Activated CD8-positive, alpha-beta T cell treated with anti-CD3 and anti-CD28 coated beads for 36 hours (primary cell): ENCODE data around the gene GJB1. TPM values are rescaled to one million over a fixed set of nuclear protein-coding genes. Genes with fewer than 3 reads are reported as not detected.
"Not testable (repeated sequence)": the region's sequence is repeated elsewhere in the genome, so short reads cannot be mapped to it uniquely, and the experiment has no call there.

ENCODE experiments used
- ATAC-seq: fragments of 200-7000 bp; cut with Tn5 transposase; one replicate; pipeline ENCODE4 v1.10.0; 2021; ENCODE audit warnings: mild to moderate bottlenecking, moderate library complexity
- CTCF ChIA-PET: fragments of 350-600 bp; sonication (Branson Sonifier 250); formaldehyde crosslinking; loops from one replicate; lab custom pipeline; 2021; ENCODE audit warnings: antibody characterized with exemption; lab: Charles Lee
- POLR2A ChIA-PET: fragments of 350-600 bp; sonication (Branson Sonifier 250); formaldehyde crosslinking; loops from one replicate; lab custom pipeline; 2021; ENCODE audit warnings: antibody characterized with exemption; lab: Charles Lee
- DNase-seq: peaks from one replicate; pipeline ENCODE4 v3.0.0-alpha.2; 2020
- H3K27ac Mint-ChIP-seq: one replicate; pipeline ENCODE4 v1.8.0; 2021; ENCODE audit warnings: mild to moderate bottlenecking, mixed read lengths
- H3K27me3 Mint-ChIP-seq: one replicate; pipeline ENCODE4 v1.8.0; 2021; ENCODE audit warnings: mixed read lengths
- H3K36me3 Mint-ChIP-seq: one replicate; pipeline ENCODE4 v1.8.0; 2021; ENCODE audit warnings: low read depth, mixed read lengths
- H3K4me1 Mint-ChIP-seq: one replicate; pipeline ENCODE4 v1.8.0; 2021; ENCODE audit warnings: low read depth, mixed read lengths
- H3K4me3 Mint-ChIP-seq: one replicate; pipeline ENCODE4 v1.8.0; 2021; ENCODE audit warnings: mild to moderate bottlenecking, moderate library complexity, mixed read lengths
- H3K9me3 Mint-ChIP-seq: one replicate; pipeline ENCODE4 v1.8.0; 2021; ENCODE audit warnings: mixed read lengths
- CTCF ChIP-seq: fragments of 200-600 bp; IDR thresholded peaks from one replicate; pipeline ENCODE4 v1.8.0; 2022; ENCODE audit warnings: antibody characterized with exemption, mild to moderate bottlenecking
- intact Hi-C: fragments of 100-400 bp; cut with micrococcal nuclease; formaldehyde crosslinking; loops from one replicate; pipeline ENCODE4 v1.10.0; 2022
- total RNA-seq, 2 experiments: library from RNA; stranded (reverse); gene quantifications; one replicate each; pipeline ENCODE4 v1.2.3, GENCODE V29; 2021

GJB1 gene
- total RNA-seq, 2 experiments from 2014 or later: not detected

- intact Hi-C loops: loop anchor here (10.0 kb wide), 2 partner anchors 61 to 151 kb away; partner anchors contain the start of gene CXorf65
- ATAC-seq: no peak
- POLR2A ChIA-PET: interaction anchor here (0.7 to 1.5 kb wide), 4 partner anchors 27 to 111 kb away, joined by 3 to 4 read pairs (median 3); partner anchors contain the start of gene NONO
- no peak for DNase-seq
- H3K9me3 Mint-ChIP-seq: no peaks in the 10 kb centered on the region
- peaks cover under 1% of the 10 kb centered on the region for H3K36me3 Mint-ChIP-seq
- no peaks in the 10 kb centered on the region for H3K27me3 Mint-ChIP-seq
- H3K4me1 Mint-ChIP-seq: peaks cover 29% of the 10 kb centered on the region
- CTCF ChIA-PET: no interaction called here
- H3K4me3 Mint-ChIP-seq: peak overlapping the region; percentile 89
- TF ChIP-seq CTCF: no peak
- peak overlapping the region; percentile 91 for H3K27ac Mint-ChIP-seq
These were observed 33.0 kb downstream of the GJB1 start for GRCh38 chrX:71256051-71256450.

- Mint-ChIP-seq H3K27ac (no peak overlapping the region), H3K4me3 (no peak overlapping the region), H3K36me3 (no peaks in the 10 kb centered on the region), H3K9me3 (no peaks in the 10 kb centered on the region), H3K4me1 (peaks cover 21% of the 10 kb centered on the region), H3K27me3 (no peaks in the 10 kb centered on the region)
- ChIA-PET CTCF (interaction anchor here (1.5 kb wide), 1 partner anchor 27 kb away, joined by 3 read pairs; the partner anchor contains the start of gene NONO), POLR2A (interaction anchor here (1.0 kb wide), 1 partner anchor 26 kb away, joined by 3 read pairs; the partner anchor contains the start of gene NONO)
- DNase-seq (no peak), ATAC-seq (no peak)
- intact Hi-C loops: loop anchor here (10.0 kb wide), 2 partner anchors 62 to 152 kb away; partner anchors contain the start of gene CXorf65
- TF ChIP-seq CTCF: no peak
These were observed 33.8 kb downstream of the GJB1 start for GRCh38 chrX:71256856-71257255.

GRCh38 chrX:71268624-71269023 is 45.6 kb downstream of the GJB1 start:
- H3K9me3 Mint-ChIP-seq, DNase-seq, H3K4me1 Mint-ChIP-seq, H3K27ac Mint-ChIP-seq, H3K36me3 Mint-ChIP-seq, H3K27me3 Mint-ChIP-seq, CTCF ChIA-PET, intact Hi-C loops, POLR2A ChIA-PET, ATAC-seq, H3K4me3 Mint-ChIP-seq: not testable (repeated sequence)

- Mint-ChIP-seq H3K36me3 (no peaks in the 10 kb centered on the region), H3K4me1 (no peaks in the 10 kb centered on the region), H3K9me3 (no peaks in the 10 kb centered on the region), H3K4me3 (no peak overlapping the region), H3K27ac (no peak overlapping the region), H3K27me3 (no peaks in the 10 kb centered on the region)
- no peak for DNase-seq
- intact Hi-C loops: no loop called here
- ChIA-PET POLR2A (no interaction called here), CTCF (no interaction called here)
- no peak for TF ChIP-seq CTCF
- ATAC-seq: no peak
These were observed 46.9 kb downstream of the GJB1 start for GRCh38 chrX:71269801-71270395.

GRCh38 chrX:71272313-71272712 is 49.3 kb downstream of the GJB1 start:
- POLR2A ChIA-PET, H3K9me3 Mint-ChIP-seq, ATAC-seq, CTCF ChIA-PET, H3K4me1 Mint-ChIP-seq, H3K4me3 Mint-ChIP-seq, H3K27ac Mint-ChIP-seq, intact Hi-C loops, DNase-seq, H3K27me3 Mint-ChIP-seq, H3K36me3 Mint-ChIP-seq: not testable (repeated sequence)

Other genes with a start within 250 kb of the GJB1 start
- 10 to 100 TPM; 33.5 to 34.6 TPM for gene SNX12, start 154.9 kb upstream of the GJB1 start, total RNA-seq
- gene FOXO4, start 127.4 kb upstream of the GJB1 start, total RNA-seq: 1 to 10 TPM; 6.0 to 8.7 TPM
- gene CXorf65, start 116.5 kb upstream of the GJB1 start, total RNA-seq: 10 to 100 TPM; 17.3 to 20.0 TPM
- gene IL2RG, start 111.6 kb upstream of the GJB1 start, total RNA-seq: 100 to 1,000 TPM; 302 to 310 TPM
- 10 to 100 TPM; 49.2 to 52.0 TPM for gene MED12, start 104.6 kb upstream of the GJB1 start, total RNA-seq
- gene NLGN3, start 78.4 kb upstream of the GJB1 start, total RNA-seq: under 1 TPM; 0.54 to 0.63 TPM
- 10 to 100 TPM; 25.8 to 27.5 TPM for gene ZMYM3, start 30.9 kb downstream of the GJB1 start, total RNA-seq
- gene NONO, start 60.4 kb downstream of the GJB1 start, total RNA-seq: 100 to 1,000 TPM; 461 to 487 TPM
- 1 to 10 TPM; 5.3 to 6.7 TPM for gene ITGB1BP2, start 78.5 kb downstream of the GJB1 start, total RNA-seq
- 10 to 100 TPM; 26.8 to 30.9 TPM for gene TAF1, start 143.1 kb downstream of the GJB1 start, total RNA-seq